NCI-H526 (cell line): ENCODE data around the gene CSTF1.

Source experiments
- DNase-seq, 2 experiments: peaks; one replicate each; lab custom pipeline; 2025; lab: John Stamatoyannopoulos, UW

CSTF1 gene

DNA sequence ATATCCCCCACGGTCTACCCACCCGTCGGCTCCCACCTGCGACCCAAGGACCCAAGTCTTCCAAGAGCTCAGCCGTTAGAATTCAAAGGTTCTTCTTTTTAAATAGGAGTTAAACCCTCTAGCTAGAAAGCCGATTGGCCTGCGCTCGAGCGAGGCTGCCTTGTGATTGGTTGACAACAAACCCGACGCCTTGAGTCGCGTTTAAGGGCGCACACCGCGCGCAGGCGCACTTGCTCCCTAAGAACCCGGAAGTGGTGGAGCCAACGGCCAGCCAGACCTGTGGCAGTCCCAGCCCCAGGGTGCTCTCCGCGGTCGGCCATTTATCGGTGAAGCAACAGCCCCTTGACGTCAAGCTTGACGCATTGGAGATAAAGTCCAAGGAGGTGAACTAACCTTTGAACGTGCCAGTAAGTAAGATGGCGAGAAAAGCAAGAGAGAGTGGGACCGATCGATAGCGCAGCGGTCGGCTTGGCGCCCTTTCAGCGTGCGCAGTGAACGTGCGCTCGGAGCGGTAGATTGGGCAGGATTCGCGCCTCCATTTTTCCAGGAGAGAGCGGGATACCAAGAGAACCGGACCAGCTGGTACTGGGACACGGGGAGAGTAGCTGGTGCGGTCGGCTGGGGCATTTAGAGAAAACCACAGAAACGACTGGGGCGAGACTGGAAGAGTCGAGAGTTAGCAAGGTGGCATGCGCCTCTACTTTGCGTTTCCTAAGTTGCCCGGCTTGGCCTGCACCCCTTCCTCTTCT lies at the start of gene CSTF1, which contains the start of gene AURKA:
TSS of gene CSTF1 (plus strand) at position 514 of the 749 bp plus-strand sequence. CDS start 2,908 bp downstream, outside the sequence.
TSS of gene AURKA (minus strand) at position 84 of the 749 bp plus-strand sequence. CDS start 4,018 bp downstream, outside the sequence.
- peak; percentile 99 for DNase-seq

DNA sequence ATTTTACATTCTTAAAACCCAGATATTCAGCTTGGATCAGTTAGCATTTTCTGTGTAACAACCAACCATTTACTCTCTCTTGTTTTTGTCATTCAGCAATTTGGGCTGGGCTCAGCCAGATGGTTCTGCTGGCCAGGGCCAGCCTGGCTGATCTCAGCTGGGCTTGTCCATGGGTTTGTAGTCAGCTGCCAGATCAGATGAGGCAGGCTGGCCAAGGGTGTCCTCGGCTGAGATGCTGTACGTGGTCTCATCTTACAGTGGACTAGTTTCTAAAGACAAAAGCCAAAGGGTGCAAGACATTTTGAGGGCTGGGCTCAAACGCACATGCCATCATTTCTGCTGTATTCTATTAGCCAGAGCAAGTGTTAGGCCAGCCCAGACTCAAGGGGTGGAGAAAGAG lies 49.7 kb upstream of the CSTF1 start:
- no peak for DNase-seq

DNA sequence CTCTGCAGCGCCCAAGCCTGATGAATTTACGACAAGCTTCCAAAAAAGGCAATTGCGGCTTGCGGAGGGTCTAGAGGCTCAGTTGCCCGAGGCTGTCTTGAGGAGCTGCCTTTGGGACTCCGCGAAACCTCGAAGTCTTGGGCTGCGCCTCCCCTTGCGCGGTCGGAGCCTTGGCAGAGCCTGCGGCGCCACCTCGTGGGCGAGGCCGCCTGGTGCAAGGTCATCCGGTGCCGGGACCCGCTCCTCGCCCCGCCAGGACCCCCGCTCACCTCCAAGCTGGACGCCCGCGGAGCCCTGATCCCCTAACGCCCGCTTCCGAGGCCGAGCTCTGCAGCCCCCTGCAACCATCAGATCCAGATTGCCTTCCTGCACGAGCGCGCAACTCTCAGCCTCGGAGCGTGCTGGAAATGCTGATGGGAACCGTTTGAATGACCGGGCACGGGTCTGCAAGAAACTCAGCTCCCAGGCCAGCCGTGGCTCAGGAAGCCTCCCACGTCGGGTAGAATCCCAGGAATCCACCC lies 48.5 kb upstream of the CSTF1 start:
- DNase-seq = peak in 1 of 2 experiments; percentile 71

DNA sequence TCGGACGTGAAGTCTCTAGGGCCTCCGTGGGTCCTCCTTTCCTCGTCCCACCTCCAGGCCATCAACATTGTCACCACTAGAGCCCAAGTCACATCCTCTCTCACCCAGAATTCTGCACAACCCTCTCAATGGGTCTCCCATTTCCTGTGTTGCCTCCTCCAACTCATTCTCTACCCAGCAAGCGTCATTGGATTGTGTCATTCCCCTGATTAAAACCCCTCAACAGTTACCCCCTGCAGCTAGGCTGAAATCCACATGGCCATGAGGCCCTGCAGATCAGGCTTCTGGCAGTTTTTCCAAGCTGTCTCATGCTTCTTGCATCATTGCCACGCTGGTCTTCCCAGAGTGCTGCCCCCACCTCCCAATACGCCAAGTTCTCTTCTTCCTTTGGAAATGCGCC lies 46.5 kb upstream of the CSTF1 start:
- DNase-seq = no peak

DNA sequence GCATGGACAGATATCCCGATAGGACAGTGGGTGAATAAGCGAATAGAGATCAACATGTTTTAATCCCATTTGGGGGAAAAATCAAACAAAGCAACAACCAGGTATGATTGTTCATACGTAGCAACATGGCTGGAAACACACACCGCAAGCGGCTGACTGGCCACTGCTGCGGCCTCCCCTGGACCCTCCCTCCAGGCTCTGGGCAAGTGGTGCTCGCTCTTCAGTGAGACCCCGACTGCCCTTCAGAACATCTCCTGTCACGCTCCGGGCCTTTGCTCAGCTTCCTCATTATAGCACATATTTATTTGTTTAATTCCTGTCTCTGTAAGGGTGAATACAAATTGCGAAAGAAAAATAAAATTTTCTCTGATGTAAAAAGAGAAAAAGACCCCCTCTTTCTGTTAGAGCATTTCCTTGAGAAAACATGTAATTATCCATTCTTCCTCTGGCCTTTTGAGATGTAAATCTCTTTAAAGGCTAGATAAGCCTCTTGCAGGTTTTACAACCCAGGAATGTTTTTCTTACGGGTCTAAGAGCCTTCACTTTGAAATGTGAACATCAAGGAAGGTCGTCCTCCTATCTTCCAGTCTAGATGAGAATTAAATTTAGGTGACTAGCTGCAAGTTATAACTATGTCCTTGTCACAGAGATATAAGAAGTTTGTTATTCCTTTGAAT lies 44.7 kb upstream of the CSTF1 start:
- DNase-seq = no peak

DNA sequence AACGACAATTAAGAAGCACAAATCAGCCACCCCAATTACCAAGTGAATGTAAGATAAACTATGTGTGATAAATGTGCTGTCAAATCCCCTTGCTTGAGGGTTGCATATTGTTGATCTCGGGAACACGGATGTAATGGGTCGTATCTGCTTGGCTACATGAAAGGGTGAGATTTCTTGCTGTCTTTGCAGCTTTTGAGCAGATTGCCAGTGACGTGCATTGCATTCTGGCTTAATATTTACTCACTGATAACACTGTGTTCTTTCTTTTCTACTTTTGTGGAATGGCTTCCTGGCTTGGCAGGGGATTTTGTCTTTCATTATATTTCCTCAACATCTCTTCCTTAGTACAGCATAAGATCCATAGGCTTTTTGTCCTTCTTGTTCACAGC lies 44.1 kb upstream of the CSTF1 start:
- DNase-seq = no peak

DNA sequence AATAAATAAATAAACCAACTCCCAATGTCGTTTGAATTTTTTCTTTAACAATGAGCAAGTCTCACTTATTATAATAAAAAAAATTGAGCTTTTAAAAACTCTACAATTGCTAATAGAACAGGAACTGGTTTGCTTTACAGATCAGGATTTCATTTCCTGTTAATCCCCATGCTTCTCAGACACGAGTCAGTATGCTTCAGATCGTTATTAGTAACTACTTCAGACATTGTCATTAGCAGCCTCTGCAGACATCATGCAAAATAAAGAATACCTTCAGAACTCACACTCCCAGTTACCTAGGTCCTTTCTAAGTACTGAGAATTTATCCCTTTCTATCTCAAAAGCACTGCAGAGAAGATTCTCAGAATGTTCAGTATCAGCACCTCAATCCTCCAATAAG lies 43.7 kb upstream of the CSTF1 start:
- no peak for DNase-seq

DNA sequence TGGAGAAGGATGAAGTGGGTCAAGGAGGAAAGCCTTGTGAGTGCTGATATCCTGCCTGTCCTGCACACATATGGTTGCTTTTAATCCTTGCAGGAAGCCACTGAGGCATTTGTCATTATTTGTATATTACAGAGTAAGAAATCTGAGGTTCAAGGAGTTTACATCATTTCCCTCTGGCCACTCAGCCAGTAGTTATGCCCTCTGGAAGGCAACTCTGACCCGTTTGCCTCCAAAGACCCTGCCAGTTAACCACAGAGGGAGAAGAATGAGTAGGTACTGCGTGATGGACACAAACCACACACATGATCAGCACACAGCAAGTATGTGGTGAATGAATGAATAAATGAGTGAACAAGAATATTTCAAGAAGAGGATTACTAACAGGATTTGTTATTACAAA lies 41.6 kb upstream of the CSTF1 start:
- no peak for DNase-seq

DNA sequence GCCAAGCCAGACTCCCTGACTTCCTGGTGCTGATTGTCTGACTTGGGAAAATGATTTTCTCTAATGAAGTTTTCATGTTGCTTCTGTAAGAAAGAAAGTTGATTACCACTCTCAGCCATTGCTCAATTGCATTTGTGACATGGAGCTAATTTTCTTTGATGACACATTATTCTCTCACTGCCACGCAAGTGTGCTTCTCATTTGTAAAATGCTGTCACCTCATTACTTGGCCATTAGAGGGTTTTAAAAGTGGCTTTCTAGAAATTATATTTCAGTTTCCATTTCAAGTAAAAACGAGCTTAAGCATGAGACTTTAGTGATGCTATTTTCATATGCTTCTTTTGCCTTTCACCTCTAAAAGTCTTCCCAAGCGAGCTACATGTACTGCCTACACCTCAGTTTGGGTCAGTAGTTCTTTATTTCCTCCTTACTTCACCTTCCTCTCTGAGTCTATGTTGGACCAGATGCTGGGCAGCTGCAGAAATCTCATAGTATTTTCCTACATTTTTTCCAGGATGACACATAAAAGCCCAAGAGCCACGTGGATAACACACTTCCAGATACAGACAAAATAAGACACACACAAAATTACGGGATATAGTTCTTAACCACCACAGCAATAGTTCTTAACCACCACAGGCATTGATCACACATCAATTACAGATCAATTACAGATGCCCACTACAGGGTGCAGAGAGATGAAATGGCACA lies 39.9 kb upstream of the CSTF1 start:
- DNase-seq = no peak

DNA sequence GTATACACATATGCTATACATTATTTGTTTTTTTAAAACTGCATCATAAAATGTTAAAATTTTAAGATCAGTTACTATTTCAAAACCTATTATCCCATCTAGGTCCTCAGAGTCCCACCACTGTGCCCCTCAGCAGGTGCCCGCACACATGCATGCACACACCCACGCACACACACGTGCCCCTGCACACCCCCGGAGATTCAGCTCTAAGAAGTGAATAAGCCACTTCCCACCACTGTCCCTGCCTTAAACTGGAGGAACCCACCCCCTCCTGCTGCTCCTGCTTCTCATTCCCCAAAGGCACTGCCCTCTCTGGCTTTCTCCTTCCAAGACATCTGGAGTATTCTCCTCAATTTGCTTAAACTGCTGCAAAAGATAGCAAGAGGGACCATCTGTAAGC lies 39.1 kb upstream of the CSTF1 start:
- DNase-seq = no peak

DNA sequence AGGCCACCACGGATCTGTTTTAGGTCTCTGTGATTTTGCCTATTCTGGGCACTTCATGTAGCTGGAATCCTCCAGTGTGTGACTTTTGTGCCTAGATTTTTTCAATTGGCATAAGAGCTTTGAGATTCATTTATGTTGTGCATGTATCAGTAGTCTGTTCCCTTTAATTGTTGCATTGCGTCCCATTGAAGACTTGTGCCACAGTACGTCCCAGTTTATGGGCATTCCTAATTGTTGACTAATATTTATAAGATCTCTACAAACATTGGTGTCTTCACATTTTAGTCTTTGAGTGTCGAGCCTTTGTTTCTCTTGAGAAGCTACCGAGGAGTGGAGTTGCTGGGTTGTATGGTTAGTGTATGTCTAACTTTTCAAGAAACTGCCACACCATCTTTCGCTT lies 34.4 kb upstream of the CSTF1 start:
- DNase-seq = no peak

DNA sequence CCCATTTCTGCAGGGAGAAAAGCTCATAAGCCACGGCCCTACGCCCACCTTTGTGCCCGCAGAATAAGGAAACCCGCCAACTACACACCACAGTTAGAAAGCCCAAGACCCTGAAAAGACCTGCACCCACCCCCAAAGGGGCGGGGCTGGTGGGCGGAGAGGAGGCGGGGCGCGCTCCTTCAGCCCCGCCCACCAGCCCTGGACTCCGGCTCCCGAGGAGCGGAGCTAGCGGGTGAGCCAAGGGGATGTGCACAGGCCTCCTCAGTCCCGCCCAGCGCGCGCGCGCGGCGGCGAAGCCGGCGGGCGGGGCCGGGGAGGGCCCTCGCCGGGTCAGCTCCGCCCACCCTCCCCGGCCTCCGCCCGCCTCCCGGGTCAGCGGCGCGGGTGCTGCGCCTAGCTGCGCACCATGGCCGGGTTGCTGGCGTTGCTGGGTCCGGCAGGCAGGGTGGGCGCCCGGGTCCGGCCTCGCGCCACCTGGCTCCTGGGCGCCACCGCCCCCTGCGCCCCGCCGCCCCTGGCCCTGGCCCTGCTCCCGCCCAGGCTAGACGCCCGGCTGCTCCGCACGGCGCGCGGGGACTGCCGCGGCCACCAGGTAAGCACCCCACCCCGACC lies 33.7 kb upstream of the CSTF1 start, which contains the start of gene FAM210B:
TSS of gene FAM210B (plus strand) at position 375 of the 612 bp plus-strand sequence. CDS start at position 407, 32 bp downstream.
- DNase-seq = peak; percentile 73 to 95

DNA sequence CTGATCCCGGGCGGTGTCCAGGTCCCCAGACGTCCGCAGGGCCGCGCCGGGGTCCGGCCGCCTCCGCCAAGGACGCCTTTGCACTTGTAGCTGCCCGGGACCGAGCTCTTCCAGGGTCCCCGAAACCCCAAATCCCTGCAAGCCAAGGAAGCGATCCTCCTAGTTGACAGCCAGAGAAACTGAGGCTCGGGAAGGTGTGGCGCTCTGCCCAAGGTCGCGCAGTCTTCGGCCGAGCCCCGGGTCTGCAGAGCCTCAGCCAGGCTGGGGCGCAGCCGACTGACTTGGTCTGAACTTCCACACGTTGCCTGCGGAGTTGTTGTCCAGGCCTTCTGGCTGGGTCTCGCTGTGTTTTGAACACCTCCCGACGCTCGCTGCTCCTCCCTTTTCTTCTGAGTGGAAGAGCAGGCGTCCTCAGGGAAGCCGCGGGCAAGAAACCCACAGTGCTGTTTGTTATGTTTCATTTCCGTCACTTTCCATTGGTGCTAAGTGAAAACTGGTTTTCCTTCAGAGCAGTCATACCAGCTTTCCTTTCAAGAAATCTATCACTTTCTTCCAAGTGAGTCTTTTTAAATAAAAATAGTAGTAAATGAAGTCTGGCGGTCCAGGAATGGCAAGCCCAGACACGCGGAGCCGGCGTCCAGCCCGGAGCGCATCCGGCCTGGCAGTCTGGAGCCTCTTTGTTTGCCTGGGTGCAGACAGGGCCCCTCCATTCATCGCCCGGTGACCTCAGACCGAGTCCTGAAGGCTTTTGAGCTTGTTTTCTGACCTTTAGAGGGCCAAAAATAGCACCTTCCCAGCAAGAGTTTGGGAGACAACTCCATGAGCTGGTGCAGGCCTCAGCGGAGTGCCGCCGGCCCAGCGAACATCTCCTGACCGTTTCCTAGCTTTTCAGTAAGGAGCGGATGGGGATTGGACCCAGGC lies 33.0 kb upstream of the CSTF1 start:
- peak; percentile 56 to 84 for DNase-seq

DNA sequence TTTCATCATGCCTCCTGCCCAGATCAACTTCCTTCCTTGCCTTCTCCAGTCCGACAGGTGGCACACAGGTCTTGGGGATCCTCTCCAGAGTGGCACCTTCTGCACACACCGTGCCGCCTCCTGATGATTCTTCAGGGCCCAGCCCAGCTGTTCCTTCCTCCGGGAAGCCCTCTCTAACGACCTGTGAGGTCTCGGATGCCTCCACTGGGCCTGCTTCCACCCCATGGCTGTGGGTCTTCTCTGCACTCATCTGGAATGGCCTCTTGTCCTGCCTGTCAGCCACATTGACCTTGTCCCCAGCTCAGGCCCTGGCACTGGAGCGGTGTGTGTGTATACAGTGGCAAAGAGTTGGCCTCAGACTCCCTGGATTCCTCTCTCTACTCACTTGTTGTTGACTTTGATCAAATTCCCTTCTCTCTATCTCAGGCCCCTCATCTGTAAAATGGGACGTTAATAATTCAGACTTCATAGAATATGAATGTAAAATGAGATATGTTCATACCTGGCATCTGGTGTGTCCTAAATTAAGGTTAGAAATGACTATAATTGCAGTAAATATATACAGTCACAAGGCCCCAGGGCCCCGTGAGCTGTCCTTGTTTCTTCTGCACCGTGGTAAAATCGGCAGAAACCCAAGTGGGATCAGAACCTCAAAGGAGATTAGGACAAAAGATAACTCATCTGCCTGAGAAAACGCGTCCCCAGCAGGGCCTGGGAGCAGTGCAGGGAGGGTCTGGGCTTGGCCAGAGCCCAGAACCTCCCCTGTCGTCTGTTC lies 32.1 kb upstream of the CSTF1 start:
- DNase-seq = no peak

DNA sequence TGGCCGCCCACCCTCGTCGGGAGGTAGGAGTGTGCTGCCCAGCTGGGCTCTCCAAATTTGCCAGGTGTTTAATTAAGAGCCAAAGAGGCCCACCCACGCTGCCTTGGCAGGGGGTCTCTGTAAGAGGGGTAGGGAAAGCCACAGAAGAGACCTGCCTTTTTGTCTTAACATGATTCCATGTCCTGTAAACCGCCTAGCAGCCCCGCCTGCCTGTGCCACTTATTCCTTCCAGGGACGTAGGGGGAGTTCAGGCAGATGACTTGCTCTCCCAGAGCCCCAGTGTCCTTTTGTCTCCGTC lies 31.6 kb upstream of the CSTF1 start:
- DNase-seq = no peak

DNA sequence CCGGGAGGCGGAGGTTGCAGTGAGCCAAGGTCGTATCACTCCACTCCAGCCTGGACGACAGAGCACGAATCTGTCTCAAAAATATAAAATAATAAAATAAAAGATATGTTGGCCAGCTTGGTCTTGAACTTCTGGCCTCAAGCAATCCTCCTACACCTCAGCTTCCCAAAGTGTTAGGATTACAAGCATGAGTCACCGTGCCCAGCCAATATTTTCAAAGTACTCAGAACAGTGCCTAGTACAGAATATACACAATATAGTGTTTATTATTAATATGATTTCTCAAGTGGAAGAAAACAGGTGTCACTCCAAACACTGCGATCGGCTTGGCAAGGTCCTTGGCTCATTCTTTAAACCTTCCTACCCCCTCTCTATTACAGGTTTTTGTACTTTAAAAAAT lies 30.5 kb upstream of the CSTF1 start:
- DNase-seq = no peak

DNA sequence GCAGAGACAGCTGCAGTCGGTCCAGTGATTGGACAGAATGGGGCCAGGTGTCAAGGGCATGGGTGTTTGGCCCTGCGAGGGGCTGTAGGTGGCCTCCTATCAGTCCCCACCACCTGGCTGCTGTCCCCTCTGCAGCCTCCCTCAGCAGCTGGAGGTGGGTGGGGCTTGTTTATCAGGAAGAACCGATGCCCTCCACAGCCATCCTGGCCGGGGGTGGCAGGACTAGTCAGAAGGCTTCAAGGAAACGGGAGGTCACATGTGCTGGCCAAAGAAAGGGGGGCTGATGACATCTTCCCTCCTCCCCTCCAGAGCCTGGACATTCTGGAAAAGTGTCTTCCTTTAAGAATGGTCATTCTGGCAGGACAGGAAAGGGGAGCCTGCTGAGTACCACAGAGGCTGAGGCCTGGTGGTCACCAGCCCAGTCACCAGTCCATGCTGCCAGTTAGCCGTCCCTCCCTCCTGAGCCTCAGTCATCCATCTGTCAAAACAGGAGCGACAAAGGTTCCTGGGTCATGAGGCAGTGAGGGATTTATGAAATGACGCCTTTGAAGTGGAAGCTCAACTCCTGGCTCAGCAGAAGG lies 29.5 kb upstream of the CSTF1 start:
- DNase-seq = no peak

DNA sequence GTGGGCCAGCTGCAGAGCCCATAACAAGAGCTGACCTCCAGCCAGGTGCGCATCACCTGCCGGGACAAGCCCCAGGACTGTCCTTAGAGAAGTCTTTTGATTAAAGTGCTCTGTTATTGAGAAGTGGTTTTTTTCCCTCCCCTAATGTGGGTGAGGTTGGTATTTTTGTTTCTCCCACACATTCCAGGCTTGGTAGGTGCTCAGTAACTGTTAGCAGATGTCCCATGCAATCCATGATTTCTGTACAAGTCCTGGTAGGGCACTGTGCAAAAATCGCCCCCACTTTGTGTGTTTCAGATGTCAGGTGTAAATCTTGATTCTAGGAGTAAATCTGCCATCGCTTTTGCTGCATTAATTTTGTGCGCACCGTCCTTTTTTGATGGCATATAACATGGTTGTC lies 29.0 kb upstream of the CSTF1 start:
- DNase-seq = no peak

DNA sequence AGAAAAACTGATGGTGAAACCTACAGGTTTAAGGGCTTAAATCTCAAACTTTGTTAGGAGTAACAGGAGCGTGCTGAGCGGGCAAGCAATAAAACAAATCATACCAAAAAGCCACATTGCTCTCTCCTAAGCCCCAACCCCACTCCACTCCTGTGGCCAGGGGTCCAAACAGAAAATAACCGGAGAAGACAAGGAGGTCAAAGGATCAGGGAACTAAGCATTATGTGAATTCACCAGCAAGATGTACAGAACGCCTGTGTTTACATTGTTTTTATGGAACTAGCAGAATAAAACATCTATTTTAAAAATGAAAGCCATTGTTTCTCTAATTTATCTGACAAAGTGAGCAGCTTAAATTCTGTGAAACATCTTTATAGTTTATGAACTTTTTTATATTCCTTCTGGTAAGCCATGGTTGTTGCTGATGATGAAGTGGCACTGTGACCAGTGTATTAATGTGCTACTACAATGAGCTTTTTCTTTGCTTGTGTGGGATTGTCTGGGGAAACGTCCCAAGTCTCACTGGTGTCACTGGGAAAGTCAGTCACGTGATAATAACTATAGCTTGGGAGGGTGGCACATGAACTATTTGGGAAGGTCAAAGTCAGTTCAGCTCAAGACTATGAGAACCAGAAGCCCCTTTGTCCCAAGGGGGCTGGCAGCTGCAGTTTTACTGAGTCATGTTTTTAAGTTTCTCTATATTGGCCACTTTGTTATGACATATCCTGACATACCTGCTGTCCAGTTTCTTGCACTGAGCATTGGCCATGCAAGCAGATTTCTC lies 23.9 kb upstream of the CSTF1 start:
- no peak for DNase-seq
